Measurements from ENCODE around the gene CD8B2.
A peak's percentile ranks its signal among the peaks of the same experiment; 100 is the strongest.
"Not testable (repeated sequence)": the region's sequence is repeated elsewhere in the genome, so short reads cannot be mapped to it uniquely, and the experiment has no call there.

Gene CD8B2

DNA sequence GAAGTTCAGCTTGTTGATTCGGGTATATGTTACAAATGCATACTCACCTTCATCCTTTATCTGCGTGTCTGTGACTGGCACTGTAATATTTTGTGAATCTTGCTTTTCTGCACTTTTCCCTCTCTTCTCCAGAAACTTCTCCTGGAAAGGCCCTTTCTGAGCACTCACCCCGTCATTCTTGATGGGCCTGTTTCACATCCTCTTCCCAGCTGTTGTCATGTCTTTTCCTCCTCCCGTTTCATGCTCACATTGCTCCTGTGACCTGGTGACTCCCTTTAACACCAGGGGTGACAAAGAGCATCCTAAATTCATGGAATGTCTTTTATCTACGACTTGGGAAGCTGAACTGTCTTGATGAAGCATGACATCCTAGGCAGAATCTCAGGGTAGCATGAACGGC is 65.8 kb downstream of the CD8B2 start:
- DNase-seq (ENCODE audit: low spot score), result no peak

DNA sequence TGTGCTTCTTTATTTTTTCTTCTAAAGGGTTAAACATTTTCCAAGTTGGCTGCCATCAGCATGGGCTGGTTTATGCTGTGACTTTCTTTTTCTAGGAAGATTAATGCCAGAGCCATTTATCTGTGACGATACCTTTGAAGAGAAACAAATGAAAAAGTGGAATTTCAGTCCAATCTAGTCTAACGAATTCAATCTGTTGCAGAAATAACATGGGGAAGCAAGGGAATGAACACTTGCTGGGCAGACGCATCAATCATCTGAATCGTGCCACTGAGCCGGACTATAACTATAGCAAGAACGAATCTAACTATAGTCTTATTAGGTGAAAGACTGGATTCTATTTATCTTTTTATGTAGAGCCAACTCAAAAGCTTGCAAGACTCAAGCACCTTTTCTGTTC is 66.2 kb downstream of the CD8B2 start:
- DNase-seq (ENCODE audit: low spot score), result no peak

DNA sequence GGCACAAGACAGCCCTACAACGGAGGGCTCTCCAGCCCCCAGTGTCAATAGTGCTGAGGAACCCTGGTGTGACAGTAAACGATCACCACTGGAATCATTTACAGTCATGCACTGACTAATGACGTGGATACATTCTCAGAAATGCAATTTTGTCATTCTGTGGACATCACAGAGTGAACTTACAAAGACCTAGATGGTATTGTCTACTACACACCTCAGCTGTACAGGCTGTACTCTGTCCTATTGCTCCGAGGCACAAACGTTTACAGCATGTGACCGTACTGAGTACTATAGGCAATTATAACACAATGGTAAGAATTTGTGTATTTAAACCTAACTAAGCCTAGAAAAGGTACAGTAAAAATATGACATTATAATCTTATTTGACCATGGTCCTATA is 67.2 kb downstream of the CD8B2 start:
- DNase-seq (ENCODE audit: low spot score), result no peak

GRCh38 chr2:106555053-106555452 is 67.9 kb downstream of the CD8B2 start:
- DNase-seq (ENCODE audit: low spot score), result no peak

DNA sequence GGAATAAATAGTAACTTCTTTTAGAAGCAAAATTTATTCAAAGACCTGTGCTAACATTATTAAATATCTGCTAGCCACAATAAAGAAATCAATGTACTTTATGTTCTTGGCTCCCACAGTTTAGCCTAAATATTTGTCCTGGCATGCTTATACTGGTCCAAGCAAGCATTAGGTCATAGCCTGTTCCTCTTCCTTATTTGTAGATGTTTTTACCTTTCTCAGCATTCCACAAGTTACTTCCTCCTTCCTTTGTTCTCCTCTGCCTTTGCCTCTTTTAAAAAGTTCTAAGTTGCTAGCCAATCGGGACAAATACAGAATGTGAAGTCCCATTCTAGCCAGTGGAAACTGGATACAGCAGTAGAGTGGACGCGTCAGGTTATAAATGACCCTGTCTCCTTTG is 72.6 kb downstream of the CD8B2 start:
- not testable (repeated sequence) for DNase-seq (ENCODE audit: low spot score)

DNA sequence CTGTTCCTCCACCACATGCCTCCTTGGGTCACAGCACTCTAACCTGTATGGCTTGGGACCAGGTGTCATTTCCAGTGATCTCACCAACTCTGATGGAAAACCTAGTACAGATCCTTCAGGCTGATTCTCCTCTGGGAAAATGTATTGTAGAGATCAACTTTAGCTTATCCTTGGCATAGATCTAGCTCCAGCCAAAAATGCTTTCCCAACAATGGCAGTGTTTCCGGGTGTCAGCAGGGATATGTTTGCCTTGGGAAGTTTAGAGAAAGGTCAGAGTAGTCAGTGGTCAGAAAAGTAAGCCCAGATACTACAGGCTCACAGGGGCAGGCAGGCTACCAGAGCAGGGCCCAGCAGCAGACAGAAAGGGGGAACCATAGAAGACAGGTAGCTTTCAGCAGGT is 73.6 kb downstream of the CD8B2 start:
- no peak for DNase-seq (ENCODE audit: low spot score)

GRCh38 chr2:106561356-106561755 is 74.2 kb downstream of the CD8B2 start:
- no peak for DNase-seq (ENCODE audit: low spot score)

GRCh38 chr2:106561803-106562202 is 74.6 kb downstream of the CD8B2 start:
- no peak for DNase-seq (ENCODE audit: low spot score)

- peak; percentile 10 for DNase-seq (ENCODE audit: low spot score)
Measured at GRCh38 chr2:106562268-106563186, 75.4 kb downstream of the CD8B2 start.

GRCh38 chr2:106563195-106563594 is 76.0 kb downstream of the CD8B2 start:
- peak; percentile 12 for DNase-seq (ENCODE audit: low spot score)

DNA sequence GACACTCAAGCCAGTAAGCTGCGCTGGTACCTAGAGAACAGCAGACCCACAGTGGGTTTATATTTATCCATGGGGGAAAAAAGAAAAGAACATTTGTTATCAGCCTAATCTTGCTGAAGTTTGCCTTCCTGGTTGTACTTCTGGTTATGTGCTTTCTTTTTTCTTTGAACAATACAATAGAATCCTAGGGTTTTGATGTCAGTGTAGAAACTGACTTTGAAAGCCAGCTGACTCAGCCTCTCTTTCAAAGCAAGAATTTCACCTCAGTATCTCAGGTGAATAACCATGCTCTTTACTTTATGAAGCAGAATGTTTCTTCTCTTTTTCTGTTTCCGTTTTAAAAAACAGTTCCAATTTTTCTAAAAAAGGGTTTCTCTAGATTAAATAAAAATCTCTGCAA is 78.4 kb downstream of the CD8B2 start:
- peak; percentile 6 for DNase-seq (ENCODE audit: low spot score)

DNA sequence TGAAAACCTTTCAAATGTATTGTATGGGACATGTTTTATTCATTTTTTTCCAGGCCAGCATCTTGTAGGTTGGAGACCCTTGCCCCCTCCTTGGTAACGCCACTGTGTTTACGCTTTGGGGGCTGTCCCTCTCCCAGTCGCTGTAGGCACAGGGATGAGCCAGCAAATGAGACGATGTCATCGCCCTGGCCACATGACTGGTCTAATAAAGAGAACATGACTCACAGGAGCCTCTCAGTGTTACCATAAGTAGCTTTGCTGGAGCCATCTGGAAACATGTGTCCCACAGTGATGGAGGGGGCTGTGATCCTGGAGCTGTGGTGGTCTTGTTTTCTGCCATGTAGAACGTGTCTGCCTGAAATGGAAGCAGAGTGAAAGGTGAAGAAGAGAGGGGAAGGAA is 78.9 kb downstream of the CD8B2 start:
- DNase-seq (ENCODE audit: low spot score), result peak; percentile 80

- DNase-seq (ENCODE audit: low spot score), result not testable (repeated sequence)
Measured at GRCh38 chr2:106566484-106566883, 79.3 kb downstream of the CD8B2 start.

GRCh38 chr2:106570316-106570715 is 83.2 kb downstream of the CD8B2 start:
- no peak for DNase-seq (ENCODE audit: low spot score)
